HCT116 (cell line): ENCODE measurements around the gene NEK6. TPM values are rescaled to one million over a fixed set of nuclear protein-coding genes. Genes with fewer than 3 reads are reported as not detected.

ENCODE experiments used
- ATAC-seq: fragments of 200-7000 bp; cut with Tn5 transposase; 2 replicates; pipeline ENCODE4 v1.9.1; 2020; ENCODE audit warnings: mild to moderate bottlenecking, moderate library complexity
- BruUV-seq: library from RNA; stranded (reverse); fragments of 400-500 nt; replicated peaks from 2 replicates; lab custom pipeline; 2021; lab: Mats Ljungman, UMichigan
- CTCF ChIA-PET: fragments of 300-600 bp; sonication (Branson Sonifier 250); formaldehyde crosslinking; loops from one replicate; lab custom pipeline; 2021; ENCODE audit warnings: antibody characterized with exemption; lab: Charles Lee
- POLR2A ChIA-PET: fragments of 300-600, 350-600 bp; sonication (Branson Sonifier 250); formaldehyde crosslinking; loops from one replicate; lab custom pipeline; 2021; ENCODE audit warnings: antibody characterized with exemption; lab: Charles Lee
- RAD21 ChIA-PET, 2 experiments: fragments of 300-600 bp; sonication (Branson Sonifier 250); formaldehyde crosslinking; loops; one replicate each; lab custom pipeline; 2023; ENCODE audit warnings: low total read pairs in 2 of 2; ENCODE audit not compliant: uncharacterized antibody in 2 of 2, unreplicated experiment in 2 of 2, low non-redundant PET in 1 of 2; lab: Charles Lee
- DNase-seq: peaks from one replicate; pipeline ENCODE4 v3.0.0-alpha.2; 2010; ENCODE audit warnings: low read depth, low spot score
- H2AFZ ChIP-seq: fragments of 200-600 bp; shearing (Covaris generic), sonication (generic); 2 replicates; pipeline ENCODE4 v1.6.1; 2017; ENCODE audit warnings: low read depth, mixed run types, mixed read lengths, antibody characterized with exemption, low read length; ENCODE audit not compliant: poor library complexity, severe bottlenecking
- H3K27ac ChIP-seq: 2 replicates; pipeline ENCODE4 v1.5.1; 2012; ENCODE audit warnings: low read depth, low read length
- H3K27me3 ChIP-seq: fragments of 200-600 bp; sonication (generic); 2 replicates; pipeline ENCODE4 v1.6.1; 2016; ENCODE audit warnings: mixed run types, low read length, mixed read lengths; ENCODE audit not compliant: insufficient read depth
- H3K36me3 ChIP-seq, 2 experiments: fragments of 200-500 bp in 1 of 2; fragments of 200-600 bp in 1 of 2; sonication (Bioruptor generic) in 1 of 2; sonication (generic) in 1 of 2; 2 replicates each; pipeline versions ENCODE4 v1.5.1 to v1.6.1; 2014 to 2016; ENCODE audit warnings: low read length in 2 of 2, inconsistent platforms in 1 of 2, mixed read lengths in 1 of 2, mixed run types in 1 of 2; ENCODE audit not compliant: insufficient read depth in 2 of 2, control insufficient read depth in 1 of 2
- H3K4me1 ChIP-seq, 2 experiments: fragments of 200-600 bp in 1 of 2; sonication (generic) in 1 of 2; 2 replicates each; pipeline versions ENCODE4 v1.5.1 to v1.6.1; 2012 to 2017; ENCODE audit warnings: low read length in 2 of 2, inconsistent platforms in 1 of 2, mild to moderate bottlenecking in 1 of 2, mixed read lengths in 1 of 2, mixed run types in 1 of 2, moderate library complexity in 1 of 2; ENCODE audit not compliant: insufficient read depth in 2 of 2, control insufficient read depth in 1 of 2
- H3K4me2 ChIP-seq: fragments of 200-600 bp; sonication (generic); 2 replicates; pipeline ENCODE4 v1.6.1; 2017; ENCODE audit warnings: mixed run types, low read length, mixed read lengths
- H3K4me3 ChIP-seq, 2 experiments: fragments of 200-600 bp in 1 of 2; sonication (generic) in 1 of 2; replicated peaks in 1 of 2; 2 replicates each; pipeline ENCODE4 v1.5.1; 2011 to 2016; ENCODE audit warnings: low read length in 2 of 2, control low read depth in 1 of 2, low read depth in 1 of 2, mild to moderate bottlenecking in 1 of 2, mixed read lengths in 1 of 2, mixed run types in 1 of 2
- H3K79me2 ChIP-seq: fragments of 200-600 bp; sonication (generic); 2 replicates; pipeline ENCODE4 v1.6.1; 2017; ENCODE audit warnings: mild to moderate bottlenecking, mixed run types, low read length, moderate library complexity, mixed read lengths; ENCODE audit not compliant: insufficient read depth
- H3K9ac ChIP-seq: fragments of 200-600 bp; sonication (generic); 2 replicates; pipeline ENCODE4 v1.6.1; 2016; ENCODE audit warnings: low read length, mixed read lengths
- H3K9me2 ChIP-seq: fragments of 200-600 bp; sonication (generic), shearing (Covaris generic); 2 replicates; pipeline ENCODE4 v1.6.1; 2017; ENCODE audit warnings: mixed run types, mild to moderate bottlenecking, moderate library complexity; ENCODE audit not compliant: insufficient read depth
- H3K9me3 ChIP-seq, 2 experiments: fragments of 200-500 bp in 1 of 2; fragments of 200-600 bp in 1 of 2; sonication (Bioruptor generic) in 1 of 2; sonication (generic) in 1 of 2; 2 replicates each; pipeline ENCODE4 v1.6.1; 2014 to 2017; ENCODE audit warnings: low read length in 2 of 2, mixed read lengths in 2 of 2, inconsistent platforms in 1 of 2, low read depth in 1 of 2, mild to moderate bottlenecking in 1 of 2, mixed run types in 1 of 2, moderate library complexity in 1 of 2; ENCODE audit not compliant: control insufficient read depth in 1 of 2, insufficient read depth in 1 of 2
- H4K20me1 ChIP-seq: fragments of 200-600 bp; sonication (generic), shearing (Covaris generic); 2 replicates; pipeline ENCODE4 v1.6.1; 2017; ENCODE audit warnings: mixed run types, mild to moderate bottlenecking, moderate library complexity; ENCODE audit not compliant: insufficient read depth
- CTCF ChIP-seq, 3 experiments: fragments of 200-600 bp in 1 of 3; sonication (generic) in 1 of 3; IDR thresholded peaks in 2 of 3; conservative IDR thresholded peaks in 1 of 3; 2 replicates each; pipeline ENCODE4 v1.5.1; 2012 to 2017; ENCODE audit warnings: low read depth in 2 of 3, low read length in 2 of 3, antibody characterized with exemption in 1 of 3, borderline replicate concordance in 1 of 3, control low read depth in 1 of 3, mild to moderate bottlenecking in 1 of 3, mixed read lengths in 1 of 3, mixed run types in 1 of 3, moderate library complexity in 1 of 3; ENCODE audit not compliant: insufficient read depth in 1 of 3
- EGR1 ChIP-seq: IDR thresholded peaks from 2 replicates; pipeline ENCODE4 v1.6.1; 2012; ENCODE audit warnings: low read depth
- ELF1 ChIP-seq: IDR thresholded peaks from 2 replicates; pipeline ENCODE4 v1.6.1; 2012; ENCODE audit warnings: low read depth, borderline replicate concordance
- POLR2A ChIP-seq: IDR thresholded peaks from 2 replicates; pipeline ENCODE4 v1.7.0; 2011; ENCODE audit warnings: borderline replicate concordance; ENCODE audit not compliant: insufficient read depth, insufficient read length; ENCODE audit errors: extremely low read depth
- POLR2AphosphoS5 ChIP-seq: IDR thresholded peaks from 2 replicates; pipeline ENCODE4 v1.6.1; 2011; ENCODE audit warnings: mild to moderate bottlenecking, low read depth, low read length, moderate library complexity
- RAD21 ChIP-seq: IDR thresholded peaks from 2 replicates; pipeline ENCODE4 v1.6.1; 2012; ENCODE audit warnings: low read depth, mild to moderate bottlenecking
- REST ChIP-seq: IDR thresholded peaks from 2 replicates; pipeline ENCODE4 v1.6.1; 2012; ENCODE audit warnings: low read depth
- SIN3A ChIP-seq: IDR thresholded peaks from 2 replicates; pipeline ENCODE4 v1.6.1; 2012; ENCODE audit warnings: low read depth
- SRF ChIP-seq: IDR thresholded peaks from 2 replicates; pipeline ENCODE4 v1.6.1; 2012; ENCODE audit warnings: low read depth
- ZBTB33 ChIP-seq: IDR thresholded peaks from 2 replicates; pipeline ENCODE4 v1.6.1; 2011; ENCODE audit warnings: mild to moderate bottlenecking, low read length, moderate library complexity; ENCODE audit not compliant: insufficient replicate concordance; ENCODE audit errors: extremely low read depth
- ZFX ChIP-seq: fragments of 450-650 bp; IDR thresholded peaks from 2 replicates; pipeline ENCODE4 v1.6.1; 2017
- ZNF274 ChIP-seq: fragments of 200-500 bp; sonication (Bioruptor generic); IDR thresholded peaks from 2 replicates; pipeline ENCODE4 v1.6.1; 2014; ENCODE audit warnings: mild to moderate bottlenecking, low read depth, low read length, inconsistent platforms
- intact Hi-C: fragments of 100-400 bp; cut with micrococcal nuclease; formaldehyde crosslinking; loops from 2 replicates; pipeline ENCODE4 v1.10.0; 2022
- total RNA-seq: library from RNA; stranded (reverse); gene quantifications from one replicate; pipeline ENCODE4 v1.2.1, GENCODE V29; 2021; ENCODE audit not compliant: unreplicated experiment

NEK6 gene
- total RNA-seq, 1 experiment from 2014 or later: 40.8 TPM

- DNase-seq (no peak), ATAC-seq (no peak)
- no TSS peak for BruUV-seq
- intact Hi-C loops: no loop called here
- H3K4me2 ChIP-seq: no peak overlapping the region
- POLR2A ChIA-PET: no interaction called here
- TF ChIP-seq POLR2AphosphoS5: no peak
- TF ChIP-seq CTCF (IDR thresholded peaks at IDR 0.05 in 2 of 3, conservative IDR thresholded peaks at IDR 0.05 in 1 of 3; ENCODE audit: borderline replicate concordance in 1 of 3, insufficient read depth in 1 of 3, low read depth in 2 of 3, low read length in 2 of 3): no peak
- TF ChIP-seq ZNF274: no peak
- no peak for TF ChIP-seq ZFX
- no peak for TF ChIP-seq ELF1
- no peak for TF ChIP-seq SIN3A
- TF ChIP-seq EGR1: no peak
- no peak for TF ChIP-seq SRF
- TF ChIP-seq POLR2A: no peak
- TF ChIP-seq REST: no peak
- no peak for TF ChIP-seq ZBTB33
- no peak for TF ChIP-seq RAD21
- TF ChIP-seq, all 23 proteins: peak for 0
- peaks cover 25% of the 10 kb centered on the region; the same call in 1 of the 2 replicates for H4K20me1 ChIP-seq
- H2AFZ ChIP-seq: no peak overlapping the region
- H3K79me2 ChIP-seq: peaks cover 100% of the 10 kb centered on the region
- CTCF ChIA-PET: no interaction called here
- H3K9ac ChIP-seq: no peak overlapping the region
- peaks cover 0 to 10% of the 10 kb centered on the region in 2 experiments; a peak in 1 of 4 replicates for H3K36me3 ChIP-seq
- no peak overlapping the region for H3K4me3 ChIP-seq
- no peaks in the 10 kb centered on the region for H3K27me3 ChIP-seq
- no peaks in the 10 kb centered on the region for H3K4me1 ChIP-seq
- H3K27ac ChIP-seq: no peak overlapping the region
- H3K9me2 ChIP-seq: no peaks in the 10 kb centered on the region
- RAD21 ChIA-PET: no interaction called here
- no peaks in the 10 kb centered on the region for H3K9me3 ChIP-seq
Measured at GRCh38 chr9:124359855-124360678, 102.3 kb downstream of the NEK6 start.
